Measurements from ENCODE around the gene EEFSEC.

- TF ChIP-seq POLR2AphosphoS5 (IDR thresholded peaks at IDR 0.05) (no peak), CTCF (IDR thresholded peaks at IDR 0.05 in 8 of 11, conservative IDR thresholded peaks at IDR 0.05 in 3 of 11) (no peak), POLR2A (IDR thresholded peaks at IDR 0.05) (no peak)
Measured at GRCh38 chr3:128151758-128152274, 1.5 kb upstream of the EEFSEC start.
